ENCODE measurements around the gene SLC2A4RG.

The SLC2A4RG gene

DNA sequence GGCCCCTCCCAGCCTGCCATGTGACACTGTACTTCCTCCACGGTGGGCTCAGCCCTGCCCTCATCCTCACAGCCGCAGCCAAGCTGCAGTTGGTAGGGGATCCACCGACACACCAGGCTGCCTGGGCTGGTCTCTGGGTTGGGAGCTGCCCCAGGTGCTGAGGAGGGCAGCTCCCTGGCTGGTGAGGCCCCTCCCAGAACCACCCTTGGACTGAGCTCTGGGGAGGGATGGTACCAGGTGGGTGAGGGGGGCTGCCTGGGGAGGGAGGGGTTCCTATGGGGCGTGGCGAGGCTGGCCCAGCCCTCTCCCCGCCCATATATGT, 43.3 kb upstream of the SLC2A4RG start:
- H3K27me3 ChIP-seq, result no peaks in the 10 kb centered on the region
- no peaks in the 10 kb centered on the region for H3K36me3 ChIP-seq
- peaks cover 44% of the 10 kb centered on the region for H3K4me1 ChIP-seq
- H3K4me3 ChIP-seq (ENCODE audit: low read depth, low read length), result no peak overlapping the region
- TF ChIP-seq, protein P1, sequence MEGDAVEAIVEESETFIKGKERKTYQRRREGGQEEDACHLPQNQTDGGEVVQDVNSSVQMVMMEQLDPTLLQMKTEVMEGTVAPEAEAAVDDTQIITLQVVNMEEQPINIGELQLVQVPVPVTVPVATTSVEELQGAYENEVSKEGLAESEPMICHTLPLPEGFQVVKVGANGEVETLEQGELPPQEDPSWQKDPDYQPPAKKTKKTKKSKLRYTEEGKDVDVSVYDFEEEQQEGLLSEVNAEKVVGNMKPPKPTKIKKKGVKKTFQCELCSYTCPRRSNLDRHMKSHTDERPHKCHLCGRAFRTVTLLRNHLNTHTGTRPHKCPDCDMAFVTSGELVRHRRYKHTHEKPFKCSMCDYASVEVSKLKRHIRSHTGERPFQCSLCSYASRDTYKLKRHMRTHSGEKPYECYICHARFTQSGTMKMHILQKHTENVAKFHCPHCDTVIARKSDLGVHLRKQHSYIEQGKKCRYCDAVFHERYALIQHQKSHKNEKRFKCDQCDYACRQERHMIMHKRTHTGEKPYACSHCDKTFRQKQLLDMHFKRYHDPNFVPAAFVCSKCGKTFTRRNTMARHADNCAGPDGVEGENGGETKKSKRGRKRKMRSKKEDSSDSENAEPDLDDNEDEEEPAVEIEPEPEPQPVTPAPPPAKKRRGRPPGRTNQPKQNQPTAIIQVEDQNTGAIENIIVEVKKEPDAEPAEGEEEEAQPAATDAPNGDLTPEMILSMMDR (IDR thresholded peaks at IDR 0.05; ENCODE audit: low read depth, low read length), result no peak
- peak; percentile 51 for DNase-seq
- no peaks in the 10 kb centered on the region for H3K9me3 ChIP-seq

DNA sequence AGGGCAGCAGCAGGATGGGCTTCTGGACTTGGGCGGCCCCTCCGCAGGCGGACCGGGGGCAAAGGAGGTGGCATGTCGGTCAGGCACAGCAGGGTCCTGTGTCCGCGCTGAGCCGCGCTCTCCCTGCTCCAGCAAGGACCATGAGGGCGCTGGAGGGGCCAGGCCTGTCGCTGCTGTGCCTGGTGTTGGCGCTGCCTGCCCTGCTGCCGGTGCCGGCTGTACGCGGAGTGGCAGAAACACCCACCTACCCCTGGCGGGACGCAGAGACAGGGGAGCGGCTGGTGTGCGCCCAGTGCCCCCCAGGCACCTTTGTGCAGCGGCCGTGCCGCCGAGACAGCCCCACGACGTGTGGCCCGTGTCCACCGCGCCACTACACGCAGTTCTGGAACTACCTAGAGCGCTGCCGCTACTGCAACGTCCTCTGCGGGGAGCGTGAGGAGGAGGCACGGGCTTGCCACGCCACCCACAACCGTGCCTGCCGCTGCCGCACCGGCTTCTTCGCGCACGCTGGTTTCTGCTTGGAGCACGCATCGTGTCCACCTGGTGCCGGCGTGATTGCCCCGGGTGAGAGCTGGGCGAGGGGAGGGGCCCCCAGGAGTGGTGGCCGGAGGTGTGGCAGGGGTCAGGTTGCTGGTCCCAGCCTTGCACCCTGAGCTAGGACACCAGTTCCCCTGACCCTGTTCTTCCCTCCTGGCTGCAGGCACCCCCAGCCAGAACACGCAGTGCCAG, 42.8 kb upstream of the SLC2A4RG start, which contains the start of gene TNFRSF6B:
TSS of gene TNFRSF6B (plus strand) at position 25 of the 729 bp plus-strand sequence. CDS start at position 141, 116 bp downstream.
- Histone ChIP-seq H3K4me3 (ENCODE audit: low read depth, low read length) (peak within 1 kb of the TSS; percentile 32), H3K27me3 (no peaks in the 10 kb centered on the region), H3K36me3 (no peaks in the 10 kb centered on the region), H3K4me1 (peaks cover 44% of the 10 kb centered on the region), H3K9me3 (no peaks in the 10 kb centered on the region)
- TF ChIP-seq, protein P1 (IDR thresholded peaks at IDR 0.05; ENCODE audit: low read depth, low read length), result no peak
- peak; percentile 55 for DNase-seq

DNA sequence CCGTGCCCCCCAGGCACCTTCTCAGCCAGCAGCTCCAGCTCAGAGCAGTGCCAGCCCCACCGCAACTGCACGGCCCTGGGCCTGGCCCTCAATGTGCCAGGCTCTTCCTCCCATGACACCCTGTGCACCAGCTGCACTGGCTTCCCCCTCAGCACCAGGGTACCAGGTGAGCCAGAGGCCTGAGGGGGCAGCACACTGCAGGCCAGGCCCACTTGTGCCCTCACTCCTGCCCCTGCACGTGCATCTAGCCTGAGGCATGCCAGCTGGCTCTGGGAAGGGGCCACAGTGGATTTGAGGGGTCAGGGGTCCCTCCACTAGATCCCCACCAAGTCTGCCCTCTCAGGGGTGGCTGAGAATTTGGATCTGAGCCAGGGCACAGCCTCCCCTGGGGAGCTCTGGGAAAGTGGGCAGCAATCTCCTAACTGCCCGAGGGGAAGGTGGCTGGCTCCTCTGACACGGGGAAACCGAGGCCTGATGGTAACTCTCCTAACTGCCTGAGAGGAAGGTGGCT, 42.2 kb upstream of the SLC2A4RG start:
- no peaks in the 10 kb centered on the region for H3K9me3 ChIP-seq
- DNase-seq, result peak; percentile 40
- H3K4me3 ChIP-seq (ENCODE audit: low read depth, low read length), result no peak overlapping the region
- TF ChIP-seq, protein P1 (IDR thresholded peaks at IDR 0.05; ENCODE audit: low read depth, low read length), result no peak
- peaks cover 44% of the 10 kb centered on the region for H3K4me1 ChIP-seq
- no peaks in the 10 kb centered on the region for H3K27me3 ChIP-seq
- no peaks in the 10 kb centered on the region for H3K36me3 ChIP-seq

DNA sequence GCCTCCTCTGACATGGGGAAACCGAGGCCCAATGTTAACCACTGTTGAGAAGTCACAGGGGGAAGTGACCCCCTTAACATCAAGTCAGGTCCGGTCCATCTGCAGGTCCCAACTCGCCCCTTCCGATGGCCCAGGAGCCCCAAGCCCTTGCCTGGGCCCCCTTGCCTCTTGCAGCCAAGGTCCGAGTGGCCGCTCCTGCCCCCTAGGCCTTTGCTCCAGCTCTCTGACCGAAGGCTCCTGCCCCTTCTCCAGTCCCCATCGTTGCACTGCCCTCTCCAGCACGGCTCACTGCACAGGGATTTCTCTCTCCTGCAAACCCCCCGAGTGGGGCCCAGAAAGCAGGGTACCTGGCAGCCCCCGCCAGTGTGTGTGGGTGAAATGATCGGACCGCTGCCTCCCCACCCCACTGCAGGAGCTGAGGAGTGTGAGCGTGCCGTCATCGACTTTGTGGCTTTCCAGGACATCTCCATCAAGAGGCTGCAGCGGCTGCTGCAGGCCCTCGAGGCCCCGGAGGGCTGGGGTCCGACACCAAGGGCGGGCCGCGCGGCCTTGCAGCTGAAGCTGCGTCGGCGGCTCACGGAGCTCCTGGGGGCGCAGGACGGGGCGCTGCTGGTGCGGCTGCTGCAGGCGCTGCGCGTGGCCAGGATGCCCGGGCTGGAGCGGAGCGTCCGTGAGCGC, 41.6 kb upstream of the SLC2A4RG start:
- H3K9me3 ChIP-seq, result no peaks in the 10 kb centered on the region
- no peaks in the 10 kb centered on the region for H3K36me3 ChIP-seq
- DNase-seq, result peak; percentile 61
- TF ChIP-seq, protein P1 (IDR thresholded peaks at IDR 0.05; ENCODE audit: low read depth, low read length), result no peak
- peaks cover 44% of the 10 kb centered on the region for H3K4me1 ChIP-seq
- H3K4me3 ChIP-seq (ENCODE audit: low read depth, low read length), result no peak overlapping the region
- H3K27me3 ChIP-seq, result no peaks in the 10 kb centered on the region

DNA sequence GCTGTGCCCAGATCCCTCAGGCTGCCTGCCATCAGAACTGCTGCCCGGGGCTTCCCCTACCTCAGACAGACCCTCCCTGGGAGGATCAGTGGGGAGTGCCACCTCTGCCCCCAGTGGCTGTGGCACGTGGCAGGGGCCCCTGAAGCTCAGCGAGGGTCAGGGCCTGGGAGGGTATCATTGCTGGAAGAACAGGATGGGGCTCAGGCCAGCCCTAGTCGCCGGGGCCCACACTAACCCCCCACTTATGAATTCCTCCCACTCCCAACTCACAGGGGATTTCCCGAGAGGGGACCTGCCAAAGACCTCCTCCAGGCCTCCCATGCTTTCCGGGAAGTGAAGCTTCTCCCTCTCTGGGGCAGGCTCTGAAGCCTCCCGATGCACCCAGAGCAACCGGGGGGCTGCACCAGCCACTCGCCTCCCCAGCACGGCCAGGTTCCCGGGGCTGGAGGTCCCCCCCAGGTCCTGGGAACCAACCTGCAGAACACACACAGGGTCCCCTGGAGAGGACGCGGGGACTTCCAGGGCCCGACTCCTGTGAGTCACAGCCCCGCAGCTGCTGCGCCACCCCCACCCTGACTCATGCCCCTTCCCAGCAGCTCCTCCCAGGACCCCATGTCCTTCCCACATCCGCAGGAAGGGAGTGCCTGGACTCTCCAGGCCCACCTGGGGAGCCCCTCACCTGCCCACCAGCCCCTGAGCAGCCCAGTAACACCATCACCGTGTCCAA, 40.7 kb upstream of the SLC2A4RG start:
- no peaks in the 10 kb centered on the region for H3K27me3 ChIP-seq
- TF ChIP-seq, protein P1 (IDR thresholded peaks at IDR 0.05; ENCODE audit: low read depth, low read length), result no peak
- peaks cover 44% of the 10 kb centered on the region for H3K4me1 ChIP-seq
- H3K36me3 ChIP-seq, result no peaks in the 10 kb centered on the region
- DNase-seq, result peak; percentile 78
- no peaks in the 10 kb centered on the region for H3K9me3 ChIP-seq
- H3K4me3 ChIP-seq (ENCODE audit: low read depth, low read length), result no peak overlapping the region

All from BE2C (cell line).